Thoracic aorta (tissue), 2 donors: ENCODE data around the gene MAP2. TPM values are rescaled to one million over a fixed set of nuclear protein-coding genes. Genes with fewer than 3 reads are reported as not detected.

ENCODE experiments used
- ATAC-seq: fragments of 150-250 bp; one replicate; pipeline ENCODE4 v1.8.0; 2017; ENCODE audit warnings: low read depth; ENCODE audit not compliant: insufficient number of reproducible peaks, low FRiP score
- DNase-seq: peaks from one replicate; pipeline ENCODE4 v3.0.0-alpha.2; 2020; ENCODE audit warnings: low spot score
- H3K27ac ChIP-seq, 2 donors: fragments of 200-600 bp; sonication (generic); 1 replicate in 1 of 2; 2 replicates in 1 of 2; pipeline ENCODE4 v1.5.1; 2016; ENCODE audit warnings: mild to moderate bottlenecking in 2 of 2, moderate library complexity in 2 of 2
- H3K27me3 ChIP-seq: fragments of 200-600 bp; sonication (generic); replicated peaks from 2 replicates; pipeline ENCODE4 v1.6.0; 2016; ENCODE audit warnings: mild to moderate bottlenecking; ENCODE audit not compliant: insufficient read depth
- H3K36me3 ChIP-seq: fragments of 200-600 bp; sonication (generic); one replicate; pipeline ENCODE4 v1.5.1; 2016
- H3K4me1 ChIP-seq, 2 donors: fragments of 200-600 bp; sonication (generic); 1 replicate in 1 of 2; 2 replicates in 1 of 2; pipeline versions ENCODE4 v1.5.1 to v1.6.0; 2016; ENCODE audit warnings: low read depth in 2 of 2, mild to moderate bottlenecking in 1 of 2; ENCODE audit not compliant: control insufficient read depth in 1 of 2
- H3K4me3 ChIP-seq: fragments of 200-600 bp; sonication (generic); 2 replicates; pipeline ENCODE4 v1.5.1; 2016; ENCODE audit warnings: mild to moderate bottlenecking
- H3K9me3 ChIP-seq: fragments of 200-600 bp; sonication (generic); 2 replicates; pipeline ENCODE4 v1.5.1; 2016
- CTCF ChIP-seq: fragments of 200-600 bp; sonication (generic); IDR thresholded peaks from one replicate; pipeline ENCODE4 v1.5.1; 2019; ENCODE audit warnings: antibody characterized with exemption
- total RNA-seq, 2 donors: library from RNA; depleted of rRNA; stranded (reverse); fragments of >200 nt; gene quantifications; one replicate each; pipeline versions ENCODE4 v1.1.0 to v1.2.3, GENCODE V29; 2016

MAP2 gene
- total RNA-seq, 2 donors from 2014 or later = 51.6 to 68.8 TPM

DNA sequence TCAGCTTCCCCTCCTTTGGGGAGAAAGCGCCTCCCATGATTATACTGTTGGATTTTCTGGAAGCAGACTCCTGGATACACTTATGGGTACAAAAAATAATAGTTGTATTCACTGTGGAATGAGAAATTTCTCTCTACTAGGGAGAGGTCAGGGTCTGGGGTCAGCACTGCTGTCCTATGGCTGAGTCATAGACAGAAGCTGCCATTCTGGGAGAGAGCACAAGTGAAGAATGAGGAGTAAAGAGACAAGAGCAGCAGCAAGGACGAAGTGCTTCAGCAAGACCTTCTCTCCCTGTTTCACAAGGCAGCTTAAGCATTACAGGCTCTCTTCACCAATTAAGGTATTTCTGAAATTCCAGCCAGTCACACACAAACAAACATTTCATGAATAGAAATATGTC is 337.7 kb downstream of the MAP2 start:
- Histone ChIP-seq H3K4me1 (no peaks in the 10 kb centered on the region), H3K27me3 (no peaks in the 10 kb centered on the region), H3K4me3 (no peak overlapping the region), H3K36me3 (no peaks in the 10 kb centered on the region), H3K9me3 (no peaks in the 10 kb centered on the region), H3K27ac (no peak overlapping the region)
- DNase-seq (no peak), ATAC-seq (no peak)
- no peak for TF ChIP-seq CTCF

DNA sequence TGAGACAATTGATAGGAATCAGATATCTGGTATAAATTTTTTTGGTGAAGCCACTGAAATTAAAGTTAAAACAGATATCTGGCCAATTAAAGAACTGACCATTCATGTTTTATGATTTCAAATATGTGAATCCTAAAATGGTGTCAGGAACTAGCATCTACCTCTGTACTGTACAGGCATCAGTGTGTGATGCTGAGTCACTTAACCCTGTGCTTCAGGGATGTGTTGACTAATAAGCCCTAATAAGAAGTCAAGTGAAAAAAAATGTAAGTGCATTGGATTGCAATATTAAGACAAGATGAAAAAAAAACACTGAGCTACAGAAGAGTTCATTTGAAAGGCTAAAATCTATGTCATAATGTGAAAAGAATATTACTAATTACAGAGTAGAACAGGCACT is 338.7 kb downstream of the MAP2 start:
- ATAC-seq (no peak), DNase-seq (no peak)
- Histone ChIP-seq H3K4me1 (no peaks in the 10 kb centered on the region), H3K27ac (no peak overlapping the region), H3K27me3 (no peaks in the 10 kb centered on the region), H3K9me3 (no peaks in the 10 kb centered on the region), H3K4me3 (no peak overlapping the region), H3K36me3 (no peaks in the 10 kb centered on the region)
- no peak for TF ChIP-seq CTCF

DNA sequence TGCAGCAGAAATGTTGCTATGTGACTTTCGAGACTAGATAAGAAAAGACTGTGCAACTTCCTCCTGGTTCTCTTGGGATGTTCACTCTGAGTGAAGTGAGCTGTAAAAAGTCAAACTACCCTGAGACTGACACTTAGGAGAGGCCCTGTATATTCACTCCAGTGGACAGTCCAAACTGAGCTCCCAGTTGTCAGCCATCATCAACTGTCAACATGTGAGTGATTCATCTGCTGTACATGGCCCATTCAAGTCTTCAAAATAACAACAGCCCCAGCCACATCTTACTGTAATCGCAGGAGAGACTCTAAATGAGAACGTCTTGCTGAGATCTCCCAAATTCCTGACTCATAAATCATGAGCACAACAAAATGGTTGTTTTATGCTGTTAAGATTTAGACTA is 339.3 kb downstream of the MAP2 start:
- Histone ChIP-seq H3K9me3 (no peaks in the 10 kb centered on the region), H3K4me3 (no peak overlapping the region), H3K27ac (no peak overlapping the region), H3K4me1 (no peaks in the 10 kb centered on the region), H3K36me3 (no peaks in the 10 kb centered on the region), H3K27me3 (no peaks in the 10 kb centered on the region)
- ATAC-seq (no peak), DNase-seq (no peak)
- no peak for TF ChIP-seq CTCF

GRCh38 chr2:209766613-209767012 is 342.8 kb downstream of the MAP2 start:
- ATAC-seq = no peak
- no peak for TF ChIP-seq CTCF
- H3K36me3 ChIP-seq = no peaks in the 10 kb centered on the region
- H3K4me1 ChIP-seq = no peaks in the 10 kb centered on the region
- no peak for DNase-seq
- no peak overlapping the region for H3K4me3 ChIP-seq
- H3K9me3 ChIP-seq = no peaks in the 10 kb centered on the region
- H3K27ac ChIP-seq = no peak overlapping the region
- H3K27me3 ChIP-seq = peaks cover 7% of the 10 kb centered on the region

- Histone ChIP-seq H3K9me3 (no peaks in the 10 kb centered on the region), H3K4me1 (peaks cover 0 to 4% of the 10 kb centered on the region in 2 donors), H3K27me3 (peaks cover 7% of the 10 kb centered on the region), H3K4me3 (no peak overlapping the region), H3K27ac (no peak overlapping the region), H3K36me3 (no peaks in the 10 kb centered on the region)
- DNase-seq = no peak
- TF ChIP-seq CTCF = no peak
- ATAC-seq = no peak
These were observed 343.5 kb downstream of the MAP2 start for GRCh38 chr2:209767316-209767715.
